Left ventricle myocardium superior (tissue), 1 donor: ENCODE results near the gene SPOCK1. TPM values are rescaled to one million over a fixed set of nuclear protein-coding genes. Genes with fewer than 3 reads are reported as not detected.

Source experiments
- ATAC-seq: fragments of 200-7000 bp; cut with Tn5 transposase; one replicate; pipeline ENCODE4 v1.9.1; 2020; ENCODE audit warnings: mild to moderate bottlenecking, moderate library complexity
- DNase-seq: peaks from one replicate; pipeline ENCODE4 v3.0.0-alpha.2; 2020
- intact Hi-C: fragments of 100-400 bp; cut with micrococcal nuclease; formaldehyde crosslinking; loops from one replicate; pipeline ENCODE4 v1.11.0; 2022
- total RNA-seq: library from RNA; stranded (reverse); fragmentation: NEBNext Ultra II Directional; extraction: Animal tissue kit (Norgen Biotek cat#: 25700); gene quantifications from one replicate; pipeline ENCODE4 v1.2.1, GENCODE V29; 2021
- donor health status: DM: no; HTN: yes; CAD: no; lungs with severe emphysema.

The SPOCK1 gene
- total RNA-seq, 1 donor from 2014 or later: 14.7 TPM

GRCh38 chr5:137344723-137345322 is 154.3 kb downstream of the SPOCK1 start:
- intact Hi-C loops: no loop called here
- ATAC-seq (no peak), DNase-seq (no peak)

GRCh38 chr5:137344021-137344420 is 155.1 kb downstream of the SPOCK1 start:
- intact Hi-C loops: no loop called here
- ATAC-seq (peak; percentile 65), DNase-seq (no peak)

- intact Hi-C loops: no loop called here
- ATAC-seq (no peak), DNase-seq (no peak)
These were observed 156.4 kb downstream of the SPOCK1 start for GRCh38 chr5:137342764-137343163.

GRCh38 chr5:137341831-137342230 is 157.3 kb downstream of the SPOCK1 start:
- ATAC-seq: no peak
- intact Hi-C loops: no loop called here
- no peak for DNase-seq

GRCh38 chr5:137340881-137341280 is 158.2 kb downstream of the SPOCK1 start:
- DNase-seq (no peak), ATAC-seq (no peak)
- intact Hi-C loops: no loop called here

- DNase-seq (no peak), ATAC-seq (no peak)
- intact Hi-C loops: no loop called here
These were observed 162.5 kb downstream of the SPOCK1 start for GRCh38 chr5:137336565-137337120.

GRCh38 chr5:137336161-137336560 is 163.0 kb downstream of the SPOCK1 start:
- intact Hi-C loops: no loop called here

GRCh38 chr5:137335493-137335892 is 163.6 kb downstream of the SPOCK1 start:
- no peak for DNase-seq
- no peak for ATAC-seq
- intact Hi-C loops: no loop called here

More at GRCh38 chr5:137336161-137336560, 163.0 kb downstream of the SPOCK1 start:
- no peak for DNase-seq
- ATAC-seq: no peak

- ATAC-seq (no peak), DNase-seq (no peak)
- intact Hi-C loops: no loop called here
These were observed 165.2 kb downstream of the SPOCK1 start for GRCh38 chr5:137333928-137334327.

GRCh38 chr5:137333475-137333874 is 165.7 kb downstream of the SPOCK1 start:
- intact Hi-C loops: no loop called here
- no peak for ATAC-seq
- no peak for DNase-seq

GRCh38 chr5:137332296-137332695 is 166.8 kb downstream of the SPOCK1 start:
- DNase-seq (peak; percentile 35), ATAC-seq (peak; percentile 96)
- intact Hi-C loops: no loop called here

- no peak for DNase-seq
- no peak for ATAC-seq
- intact Hi-C loops: no loop called here
These were observed 169.4 kb downstream of the SPOCK1 start for GRCh38 chr5:137329586-137330296.

GRCh38 chr5:137328991-137329390 is 170.1 kb downstream of the SPOCK1 start:
- ATAC-seq: no peak
- DNase-seq: no peak
- intact Hi-C loops: no loop called here

GRCh38 chr5:137328463-137328862 is 170.7 kb downstream of the SPOCK1 start:
- no peak for ATAC-seq
- no peak for DNase-seq
- intact Hi-C loops: no loop called here

GRCh38 chr5:137325721-137326120 is 173.4 kb downstream of the SPOCK1 start:
- ATAC-seq (no peak), DNase-seq (no peak)
- intact Hi-C loops: no loop called here

GRCh38 chr5:137320056-137321045 is 178.8 kb downstream of the SPOCK1 start:
- intact Hi-C loops: loop anchor here (5.0 kb wide), 1 partner anchor 177 kb away; the partner anchor contains the start of gene SPOCK1
- ATAC-seq: peak; percentile 48
- no peak for DNase-seq

GRCh38 chr5:137318027-137318426 is 181.1 kb downstream of the SPOCK1 start:
- DNase-seq: no peak
- intact Hi-C loops: no loop called here
- no peak for ATAC-seq

GRCh38 chr5:137316346-137316736 is 182.8 kb downstream of the SPOCK1 start:
- DNase-seq: no peak

GRCh38 chr5:137315534-137316345 is 183.4 kb downstream of the SPOCK1 start:
- intact Hi-C loops: no loop called here
- DNase-seq: no peak
- ATAC-seq: peak; percentile 70

More at GRCh38 chr5:137316346-137316736, 182.8 kb downstream of the SPOCK1 start:
- intact Hi-C loops: no loop called here
- peak; percentile 50 for ATAC-seq
